Fibroblast of skin of scalp (primary cell): Measurements from ENCODE around the gene TCL1B. TPM values are rescaled to one million over a fixed set of nuclear protein-coding genes. Genes with fewer than 3 reads are reported as not detected.
"Not testable (repeated sequence)": the region's sequence is repeated elsewhere in the genome, so short reads cannot be mapped to it uniquely, and the experiment has no call there.

Experiments
- DNase-seq: peaks from one replicate; pipeline ENCODE4 v3.0.0-alpha.2; 2013
- polyA plus RNA-seq, 2 experiments: library from polyadenylated mRNA; unstranded; fragments of 120-200 nt; gene quantifications; one replicate each; pipeline ENCODE4 v1.2.1, GENCODE V29; 2013; ENCODE audit not compliant: insufficient read length in 2 of 2

Gene TCL1B
- not detected for polyA plus RNA-seq (2013, experiment 1 of 2; ENCODE audit: insufficient read length)
- not detected for polyA plus RNA-seq (2013, experiment 2 of 2; ENCODE audit: insufficient read length)

- no peak for DNase-seq
These were observed at the start of gene TCL1B for GRCh38 chr14:95685978-95686922. Gene TCL1B (plus strand): TSS chr14:95686426. CDS start chr14:95686468, 42 bp downstream.

- DNase-seq = no peak
These were observed 41.2 kb upstream of the TCL1B start for GRCh38 chr14:95644981-95645380.

- no peak for DNase-seq
These were observed 40.7 kb upstream of the TCL1B start for GRCh38 chr14:95645389-95645996.

- no peak for DNase-seq
These were observed 38.3 kb upstream of the TCL1B start for GRCh38 chr14:95647926-95648325.

GRCh38 chr14:95649230-95649629 lies 37.0 kb upstream of the TCL1B start:
- DNase-seq = no peak

GRCh38 chr14:95651028-95651427 lies 35.2 kb upstream of the TCL1B start:
- DNase-seq = no peak

GRCh38 chr14:95651821-95652583 lies 34.2 kb upstream of the TCL1B start:
- DNase-seq = no peak

- DNase-seq = no peak
These were observed 33.5 kb upstream of the TCL1B start for GRCh38 chr14:95652690-95653089.

- no peak for DNase-seq
These were observed 30.8 kb upstream of the TCL1B start for GRCh38 chr14:95655461-95655860.

GRCh38 chr14:95656634-95657033 lies 29.6 kb upstream of the TCL1B start:
- DNase-seq = no peak

GRCh38 chr14:95657454-95657853 lies 28.8 kb upstream of the TCL1B start:
- no peak for DNase-seq

- DNase-seq = no peak
These were observed 26.8 kb upstream of the TCL1B start for GRCh38 chr14:95659293-95659989.

- no peak for DNase-seq
These were observed 26.2 kb upstream of the TCL1B start for GRCh38 chr14:95659990-95660385.

GRCh38 chr14:95660651-95661515 lies 25.3 kb upstream of the TCL1B start:
- DNase-seq = no peak

- DNase-seq = no peak
These were observed 23.6 kb upstream of the TCL1B start for GRCh38 chr14:95662376-95663186.

GRCh38 chr14:95663226-95663797 lies 22.9 kb upstream of the TCL1B start:
- DNase-seq = no peak

- DNase-seq = no peak
These were observed 22.2 kb upstream of the TCL1B start for GRCh38 chr14:95664066-95664465.

- DNase-seq = no peak
These were observed 21.7 kb upstream of the TCL1B start for GRCh38 chr14:95664546-95664945.

GRCh38 chr14:95665530-95665929 lies 20.7 kb upstream of the TCL1B start:
- DNase-seq = not testable (repeated sequence)

- DNase-seq = no peak
These were observed 19.8 kb upstream of the TCL1B start for GRCh38 chr14:95666450-95666849.
